LNCaP clone FGC (cell line): ENCODE results near the gene PCSK1.
A peak's percentile ranks its signal among the peaks of the same experiment; 100 is the strongest.

Source experiments
- DNase-seq: peaks from one replicate; pipeline ENCODE4 v3.0.0-alpha.2; 2011; ENCODE audit warnings: low read depth
- H3K4me3 ChIP-seq: 2 replicates; pipeline ENCODE4 v1.5.1; 2011; ENCODE audit warnings: mild to moderate bottlenecking, low read depth, low read length, control low read depth
- TF ChIP-seq, protein P1 (sequence below): IDR thresholded peaks from 2 replicates; pipeline ENCODE4 v1.5.1; 2012; ENCODE audit warnings: mild to moderate bottlenecking; ENCODE audit not compliant: control insufficient read depth, insufficient read depth; ENCODE audit errors: extremely low read depth

PCSK1 gene

DNA sequence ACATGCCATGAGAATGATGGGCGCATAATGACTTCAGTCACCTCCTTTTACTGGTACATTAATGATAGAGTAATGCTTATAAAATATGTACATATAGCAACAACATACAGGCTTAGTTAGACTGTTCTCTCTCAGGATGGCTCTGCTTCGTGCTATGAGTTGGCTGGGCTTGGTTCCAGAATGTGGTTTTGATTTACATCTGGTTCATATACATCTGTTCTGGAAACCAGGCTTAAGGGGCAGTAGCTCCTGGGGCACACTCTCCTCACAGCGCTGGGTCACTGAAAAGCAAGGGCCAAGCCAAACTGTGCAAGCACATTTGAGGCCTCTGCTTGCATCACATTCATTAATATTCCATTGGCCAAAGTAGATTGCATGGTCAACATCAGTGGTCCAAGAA lies 44.9 kb downstream of the PCSK1 start:
- no peak for DNase-seq
- no peak overlapping the region for H3K4me3 ChIP-seq
- TF ChIP-seq, protein P1, sequence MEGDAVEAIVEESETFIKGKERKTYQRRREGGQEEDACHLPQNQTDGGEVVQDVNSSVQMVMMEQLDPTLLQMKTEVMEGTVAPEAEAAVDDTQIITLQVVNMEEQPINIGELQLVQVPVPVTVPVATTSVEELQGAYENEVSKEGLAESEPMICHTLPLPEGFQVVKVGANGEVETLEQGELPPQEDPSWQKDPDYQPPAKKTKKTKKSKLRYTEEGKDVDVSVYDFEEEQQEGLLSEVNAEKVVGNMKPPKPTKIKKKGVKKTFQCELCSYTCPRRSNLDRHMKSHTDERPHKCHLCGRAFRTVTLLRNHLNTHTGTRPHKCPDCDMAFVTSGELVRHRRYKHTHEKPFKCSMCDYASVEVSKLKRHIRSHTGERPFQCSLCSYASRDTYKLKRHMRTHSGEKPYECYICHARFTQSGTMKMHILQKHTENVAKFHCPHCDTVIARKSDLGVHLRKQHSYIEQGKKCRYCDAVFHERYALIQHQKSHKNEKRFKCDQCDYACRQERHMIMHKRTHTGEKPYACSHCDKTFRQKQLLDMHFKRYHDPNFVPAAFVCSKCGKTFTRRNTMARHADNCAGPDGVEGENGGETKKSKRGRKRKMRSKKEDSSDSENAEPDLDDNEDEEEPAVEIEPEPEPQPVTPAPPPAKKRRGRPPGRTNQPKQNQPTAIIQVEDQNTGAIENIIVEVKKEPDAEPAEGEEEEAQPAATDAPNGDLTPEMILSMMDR = no peak

DNA sequence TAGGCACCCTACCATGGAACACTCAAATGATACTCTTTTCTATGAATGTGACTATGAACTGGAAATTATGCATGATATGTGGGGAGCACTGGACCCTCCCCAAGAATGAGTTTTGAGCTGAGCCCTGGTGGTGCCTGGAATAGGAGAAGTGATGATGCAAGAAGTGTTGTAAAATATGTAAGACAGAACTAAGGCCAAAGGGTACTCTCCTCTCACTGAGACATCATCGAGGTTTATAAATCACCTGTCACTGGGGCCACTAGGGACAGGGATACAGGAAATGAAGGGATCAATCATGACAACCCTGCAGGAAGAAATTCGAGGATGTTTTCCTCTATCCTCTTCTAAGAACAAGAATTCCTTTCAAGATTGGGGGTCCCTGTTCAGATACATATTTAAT lies 45.4 kb downstream of the PCSK1 start:
- TF ChIP-seq, protein P1 = no peak
- no peak overlapping the region for H3K4me3 ChIP-seq
- no peak for DNase-seq

GRCh38 chr5:96385538-96385937 lies 47.5 kb downstream of the PCSK1 start:
- no peak for DNase-seq
- no peak overlapping the region for H3K4me3 ChIP-seq
- TF ChIP-seq, protein P1 = no peak

- TF ChIP-seq, protein P1 = no peak
- DNase-seq = no peak
- H3K4me3 ChIP-seq = no peak overlapping the region
Observed at GRCh38 chr5:96384353-96384752, 48.7 kb downstream of the PCSK1 start.

GRCh38 chr5:96381526-96381925 lies 51.5 kb downstream of the PCSK1 start:
- DNase-seq = no peak
- no peak overlapping the region for H3K4me3 ChIP-seq
- TF ChIP-seq, protein P1 = peak; percentile 40

DNA sequence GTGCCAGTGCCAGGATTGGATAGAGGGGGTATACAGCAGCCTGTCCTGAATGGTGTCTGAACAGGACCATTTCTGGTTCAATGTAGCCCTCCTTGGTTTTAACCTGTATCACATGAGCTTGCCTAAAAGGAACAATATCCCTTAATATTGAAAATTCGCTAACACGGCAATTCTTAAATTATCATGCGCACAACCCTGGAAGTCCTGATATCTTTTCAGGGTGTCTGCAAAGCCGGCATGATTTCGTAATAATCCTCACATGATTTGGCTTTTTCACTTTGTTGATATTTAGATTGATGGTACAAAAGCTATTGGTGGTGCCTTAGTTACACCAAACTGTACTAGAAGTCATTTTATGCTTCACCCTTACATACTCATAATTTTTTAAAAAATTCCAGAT lies 53.2 kb downstream of the PCSK1 start:
- TF ChIP-seq, protein P1 = no peak
- no peak for DNase-seq

DNA sequence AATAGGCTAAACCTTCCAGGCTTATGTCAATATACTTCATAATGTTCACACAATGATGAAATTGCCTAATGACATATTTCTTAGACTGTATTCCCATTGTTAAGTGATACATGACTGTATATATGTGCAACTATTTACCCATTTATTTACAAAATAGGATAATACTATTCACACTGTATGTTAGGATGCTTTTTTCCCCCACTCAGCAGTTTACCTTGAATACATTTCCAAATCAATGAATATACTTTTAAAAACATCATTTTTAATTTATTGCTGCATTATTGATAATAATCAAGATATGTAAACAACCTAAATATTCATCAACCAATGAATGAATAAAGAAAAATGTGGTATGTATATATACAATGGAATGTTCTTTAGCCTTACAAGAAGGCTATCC lies 55.5 kb downstream of the PCSK1 start:
- no peak overlapping the region for H3K4me3 ChIP-seq
- DNase-seq = no peak
- TF ChIP-seq, protein P1 = no peak

More for the DNA sequence above, 53.2 kb downstream of the PCSK1 start:
- H3K4me3 ChIP-seq = no peak overlapping the region
